SK-N-SH treated with all-trans-retinoic acid at 6 μM for 48 hours (cell line): ENCODE results near the gene SH3BGRL.

Source experiments
- ATAC-seq: fragments of 200-7000 bp; cut with Tn5 transposase; 3 replicates; pipeline ENCODE4 v1.9.1; 2020; ENCODE audit warnings: mild to moderate bottlenecking, moderate library complexity
- ARNTL ChIP-seq: fragments of 450-650 bp; formaldehyde crosslinking; IDR thresholded peaks from 2 replicates; pipeline ENCODE4 v1.5.0; 2020; ENCODE audit warnings: low read depth, mild to moderate bottlenecking, moderate library complexity, borderline replicate concordance
- BACH2 ChIP-seq: fragments of 250-450 bp; sonication (Bioruptor Pico); IDR thresholded peaks from 2 replicates; pipeline ENCODE4 v1.9.0; 2021; ENCODE audit warnings: mild to moderate bottlenecking, borderline replicate concordance
- CREB5 ChIP-seq: fragments of 250-450 bp; sonication (Bioruptor Pico); IDR thresholded peaks from 2 replicates; pipeline ENCODE4 v1.5.1; 2020; ENCODE audit warnings: low read depth, mild to moderate bottlenecking, moderate library complexity
- CSDC2 ChIP-seq: fragments of 250-450 bp; sonication (Bioruptor Pico); IDR thresholded peaks from 2 replicates; pipeline ENCODE4 v1.5.0; 2020; ENCODE audit warnings: mild to moderate bottlenecking, moderate library complexity
- CSRNP3 ChIP-seq: fragments of 250-450 bp; sonication (Bioruptor Pico); IDR thresholded peaks from 2 replicates; pipeline ENCODE4 v1.5.1; 2021; ENCODE audit warnings: mild to moderate bottlenecking, moderate library complexity
- ESRRG ChIP-seq: fragments of 250-450 bp; sonication (Bioruptor Pico); IDR thresholded peaks from 2 replicates; pipeline ENCODE4 v1.6.1; 2021; ENCODE audit warnings: mild to moderate bottlenecking
- ISL1 ChIP-seq: fragments of 250-450 bp; sonication (Bioruptor Pico); IDR thresholded peaks from 2 replicates; pipeline ENCODE4 v2.1.2; 2022; ENCODE audit warnings: mild to moderate bottlenecking, moderate library complexity
- OSR1 ChIP-seq: fragments of 250-450 bp; sonication (Bioruptor Pico); IDR thresholded peaks from 2 replicates; pipeline ENCODE4 v1.8.0; 2022; ENCODE audit warnings: moderate library complexity, mild to moderate bottlenecking, inconsistent platforms
- PATZ1 ChIP-seq: fragments of 250-450 bp; sonication (Bioruptor Pico); IDR thresholded peaks from 2 replicates; pipeline ENCODE4 v1.8.0; 2020; ENCODE audit warnings: mild to moderate bottlenecking, moderate library complexity, borderline replicate concordance
- POU6F1 ChIP-seq: fragments of 250-450 bp; sonication (Bioruptor Pico); IDR thresholded peaks from 2 replicates; pipeline ENCODE4 v1.8.0; 2021; ENCODE audit warnings: low read depth, mild to moderate bottlenecking, moderate library complexity, borderline replicate concordance
- PPARA ChIP-seq: fragments of 250-450 bp; sonication (Bioruptor Pico); IDR thresholded peaks from 2 replicates; pipeline ENCODE4 v1.5.0; 2020; ENCODE audit warnings: mild to moderate bottlenecking, borderline replicate concordance
- RARB ChIP-seq: fragments of 250-450 bp; sonication (Bioruptor Pico); IDR thresholded peaks from 2 replicates; pipeline ENCODE4 v1.8.0; 2021; ENCODE audit warnings: mild to moderate bottlenecking, moderate library complexity
- SNAI2 ChIP-seq: fragments of 250-450 bp; sonication (Bioruptor Pico); IDR thresholded peaks from 2 replicates; pipeline ENCODE4 v1.5.0; 2020; ENCODE audit warnings: mild to moderate bottlenecking, moderate library complexity
- TCF4 ChIP-seq: fragments of 250-450 bp; sonication (Bioruptor Pico); IDR thresholded peaks from 2 replicates; pipeline ENCODE4 v1.8.0; 2021; ENCODE audit warnings: mild to moderate bottlenecking, moderate library complexity, borderline replicate concordance
- TOX ChIP-seq: fragments of 250-450 bp; sonication (Bioruptor Pico); IDR thresholded peaks from 2 replicates; pipeline ENCODE4 v1.8.0; 2021; ENCODE audit warnings: mild to moderate bottlenecking, moderate library complexity, borderline replicate concordance
- TSHZ2 ChIP-seq: fragments of 250-450 bp; sonication (Bioruptor Pico); IDR thresholded peaks from 2 replicates; pipeline ENCODE4 v1.5.0; 2020; ENCODE audit warnings: mild to moderate bottlenecking, moderate library complexity
- ZC3H10 ChIP-seq: fragments of 250-450 bp; sonication (Bioruptor Pico); IDR thresholded peaks from 2 replicates; pipeline ENCODE4 v1.5.1; 2021; ENCODE audit warnings: mild to moderate bottlenecking, moderate library complexity
- ZFP30 ChIP-seq: fragments of 450-650 bp; formaldehyde crosslinking; IDR thresholded peaks from 2 replicates; pipeline ENCODE4 v1.5.0; 2022; ENCODE audit warnings: mild to moderate bottlenecking, moderate library complexity
- ZNF565 ChIP-seq: fragments of 450-650 bp; formaldehyde crosslinking; conservative IDR thresholded peaks from 2 replicates; pipeline ENCODE4 v1.5.0; 2020; ENCODE audit warnings: low read depth, mild to moderate bottlenecking, moderate library complexity
- ZNF70 ChIP-seq: fragments of 450-650 bp; formaldehyde crosslinking; IDR thresholded peaks from 2 replicates; pipeline ENCODE4 v1.5.0; 2020; ENCODE audit warnings: mild to moderate bottlenecking, moderate library complexity

The SH3BGRL gene

GRCh38 chrX:81259020-81259713, 57.3 kb downstream of the SH3BGRL start (continued):
- TF ChIP-seq ARNTL (no peak), RARB (CRISPR knock-in tag) (no peak)

GRCh38 chrX:81259714-81260395, 58.0 kb downstream of the SH3BGRL start:
- no peak for ATAC-seq

GRCh38 chrX:81261576-81261975, 59.7 kb downstream of the SH3BGRL start:
- TF ChIP-seq OSR1 (CRISPR knock-in tag) = no peak
- TF ChIP-seq TOX (CRISPR knock-in tag) = no peak
- TF ChIP-seq ISL1 (CRISPR knock-in tag) = no peak
- no peak for TF ChIP-seq TCF4 (CRISPR knock-in tag)
- TF ChIP-seq ARNTL = no peak
- no peak for TF ChIP-seq BACH2 (CRISPR knock-in tag)
- TF ChIP-seq CSDC2 = no peak
- no peak for TF ChIP-seq SNAI2
- no peak for TF ChIP-seq ESRRG (CRISPR knock-in tag)
- ATAC-seq = peak; percentile 49; the same call in 2 of the 3 replicates

More at GRCh38 chrX:81259714-81260395, 58.0 kb downstream of the SH3BGRL start:
- no peak for TF ChIP-seq PPARA (CRISPR knock-in tag)
- no peak for TF ChIP-seq ESRRG (CRISPR knock-in tag)
- no peak for TF ChIP-seq ARNTL
- TF ChIP-seq OSR1 (CRISPR knock-in tag) = no peak
- no peak for TF ChIP-seq ZNF70 (CRISPR knock-in tag)

GRCh38 chrX:81263059-81263458, 61.2 kb downstream of the SH3BGRL start:
- TF ChIP-seq POU6F1 (no peak), BACH2 (CRISPR knock-in tag) (no peak), PATZ1 (CRISPR knock-in tag) (no peak), RARB (CRISPR knock-in tag) (no peak), ZFP30 (no peak), ZNF70 (CRISPR knock-in tag) (no peak), ISL1 (CRISPR knock-in tag) (no peak), ZC3H10 (CRISPR knock-in tag) (no peak), TSHZ2 (no peak), ZNF565 (CRISPR knock-in tag) (no peak)
- no peak for ATAC-seq

GRCh38 chrX:81278616-81279015, 76.7 kb downstream of the SH3BGRL start:
- no peak for ATAC-seq
- no peak for TF ChIP-seq POU6F1
- TF ChIP-seq PPARA (CRISPR knock-in tag) = no peak
- no peak for TF ChIP-seq ZNF70 (CRISPR knock-in tag)
- no peak for TF ChIP-seq CREB5
- TF ChIP-seq CSDC2 = no peak
- TF ChIP-seq OSR1 (CRISPR knock-in tag) = no peak
- TF ChIP-seq SNAI2 = no peak
- no peak for TF ChIP-seq PATZ1 (CRISPR knock-in tag)
- no peak for TF ChIP-seq CSRNP3
- no peak for TF ChIP-seq TOX (CRISPR knock-in tag)
